GM19099 (cell line): ENCODE measurements around the gene RNF217.

Experiments
- POLR2A ChIP-seq: IDR thresholded peaks from 3 replicates; pipeline ENCODE4 v1.6.1; 2011; ENCODE audit warnings: low read depth; ENCODE audit not compliant: insufficient read length; ENCODE audit errors: extremely low read depth

RNF217 gene

DNA sequence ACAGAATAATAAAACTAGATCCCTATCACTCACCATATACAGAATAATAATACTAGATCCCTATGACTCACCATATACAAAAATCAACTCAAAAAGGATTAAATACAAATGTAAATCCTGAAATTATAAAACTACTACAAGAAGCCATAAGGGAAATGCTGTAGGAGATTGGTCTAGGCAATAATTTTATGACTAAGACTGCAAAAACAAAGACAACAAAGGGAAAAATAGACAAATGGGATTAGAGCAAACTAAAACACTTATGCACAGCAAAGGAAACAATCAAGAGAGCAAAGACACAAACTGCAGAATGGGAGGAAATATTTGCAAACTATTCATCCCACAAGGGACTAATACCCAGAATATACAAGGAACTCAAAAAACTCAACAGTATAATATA lies 4.1 kb upstream of the RNF217 start:
- no peak for TF ChIP-seq POLR2A

DNA sequence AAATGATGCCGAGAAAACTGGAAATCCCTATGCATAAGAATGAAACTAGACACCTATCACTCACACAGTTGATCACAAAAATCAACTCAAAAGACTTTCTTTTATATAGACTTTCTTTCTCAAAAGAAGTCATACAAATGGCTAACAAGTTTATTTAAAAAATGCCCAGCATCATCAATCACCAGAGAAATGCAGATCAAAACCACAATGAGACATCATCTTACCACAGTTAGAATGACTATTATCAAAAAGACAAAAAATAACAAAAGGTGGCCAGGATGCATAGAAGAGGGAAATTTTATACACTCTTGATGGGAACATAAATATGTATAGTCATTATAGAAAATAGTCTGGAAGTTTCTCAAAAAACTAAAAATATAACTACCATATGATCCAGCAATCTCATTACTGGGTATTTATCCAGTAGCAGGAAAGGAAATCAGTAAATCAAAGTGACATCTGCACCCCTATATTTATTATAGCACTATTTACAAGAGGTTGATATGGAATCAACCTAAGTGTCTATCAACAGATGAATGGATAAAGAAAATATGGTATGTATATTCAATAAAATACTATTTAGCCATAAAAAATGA lies 3.4 kb upstream of the RNF217 start:
- no peak for TF ChIP-seq POLR2A

DNA sequence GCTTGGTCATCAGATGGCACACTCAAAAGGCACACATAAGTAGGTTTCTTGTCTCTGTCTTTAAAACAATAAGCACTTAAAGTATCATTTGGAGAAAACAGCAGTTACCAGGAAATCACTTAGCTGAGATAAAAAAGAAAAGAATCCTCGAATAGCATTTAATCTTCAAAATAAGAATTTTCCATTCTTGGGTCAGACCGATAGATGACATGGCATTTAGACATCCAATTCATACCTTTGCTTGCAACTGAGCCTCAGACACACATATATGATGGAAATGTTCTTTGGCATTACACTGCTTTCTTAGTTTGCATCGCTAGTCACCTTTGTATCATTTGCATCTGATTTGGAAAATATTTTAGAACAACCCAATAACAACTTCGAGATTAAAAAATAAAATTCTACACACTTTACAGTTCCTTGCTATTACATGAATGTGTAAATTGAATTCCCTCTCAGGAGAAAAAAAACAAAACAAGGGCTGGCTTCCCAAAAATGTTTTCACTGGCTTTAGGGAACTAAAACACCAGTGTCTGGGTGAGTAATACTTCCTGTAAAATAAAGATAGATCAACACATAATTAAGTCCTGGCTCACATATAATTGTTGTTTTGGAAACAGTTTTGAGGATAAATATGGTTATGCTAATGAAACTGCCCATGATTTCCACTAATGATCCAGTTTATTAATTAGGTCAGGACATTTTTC lies 1.3 kb upstream of the RNF217 start:
- no peak for TF ChIP-seq POLR2A

DNA sequence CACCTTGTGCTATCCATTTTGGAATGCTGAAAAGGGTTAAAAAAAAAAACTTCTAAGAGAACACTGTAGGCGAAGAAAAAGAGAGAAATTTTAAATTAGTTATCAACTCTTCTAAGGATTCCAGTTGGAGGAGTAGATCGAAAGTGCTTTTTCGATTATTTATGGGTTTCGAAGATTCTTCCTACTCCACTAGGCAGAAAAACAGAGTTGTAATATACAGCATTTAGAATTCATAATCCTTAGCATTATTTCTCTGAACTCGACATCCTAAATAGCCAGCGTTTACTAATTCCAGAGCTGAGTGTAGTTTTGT lies 817 bp upstream of the RNF217 start:
- no peak for TF ChIP-seq POLR2A

DNA sequence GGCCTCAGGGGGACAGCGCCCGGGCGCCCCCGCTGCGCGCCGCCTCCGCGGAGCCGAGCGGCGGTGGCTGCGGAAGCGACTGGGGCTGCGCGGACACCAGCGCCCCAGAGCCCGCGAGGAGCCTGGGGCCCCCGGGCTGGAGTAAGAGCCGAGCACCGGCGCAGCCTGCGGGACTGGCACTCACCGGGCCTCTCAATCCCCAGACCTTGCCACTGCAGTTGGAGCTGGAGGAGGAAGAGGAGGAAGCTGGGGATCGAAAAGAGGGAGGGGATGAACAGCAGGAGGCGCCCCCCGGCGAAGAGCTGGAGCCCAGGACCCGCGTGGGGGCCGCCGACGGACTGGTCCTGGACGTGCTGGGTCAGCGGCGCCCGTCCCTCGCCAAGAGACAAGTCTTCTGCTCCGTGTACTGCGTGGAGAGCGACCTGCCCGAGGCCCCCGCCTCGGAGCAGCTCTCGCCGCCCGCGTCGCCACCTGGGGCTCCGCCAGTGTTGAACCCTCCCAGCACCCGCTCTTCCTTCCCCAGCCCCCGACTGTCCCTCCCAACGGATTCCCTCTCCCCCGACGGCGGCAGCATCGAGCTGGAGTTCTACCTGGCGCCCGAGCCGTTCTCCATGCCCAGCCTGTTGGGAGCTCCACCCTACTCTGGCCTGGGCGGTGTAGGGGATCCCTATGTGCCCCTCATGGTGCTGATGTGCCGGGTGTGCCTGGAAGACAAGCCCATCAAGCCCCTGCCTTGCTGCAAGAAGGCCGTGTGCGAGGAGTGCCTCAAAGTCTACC lies 590 bp downstream of the RNF217 start:
- TF ChIP-seq POLR2A = no peak

DNA sequence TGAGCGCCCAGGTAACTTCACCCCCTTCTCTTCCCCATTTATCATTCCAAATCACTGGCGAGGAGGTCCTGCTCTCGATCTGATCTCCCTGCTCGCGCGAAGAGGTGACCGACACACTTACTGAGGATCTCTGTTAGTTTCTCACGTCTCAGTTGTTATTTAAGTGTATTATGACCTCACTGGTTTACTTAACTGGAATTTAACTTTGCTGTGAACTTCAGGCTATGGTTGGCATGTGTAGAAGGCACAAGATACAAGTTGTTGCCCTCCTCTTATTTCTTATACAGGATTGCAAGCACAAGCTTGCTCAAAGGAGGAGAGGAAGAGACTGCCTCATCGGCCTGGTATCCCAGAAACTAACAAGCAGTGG lies 1.2 kb downstream of the RNF217 start:
- TF ChIP-seq POLR2A = no peak

DNA sequence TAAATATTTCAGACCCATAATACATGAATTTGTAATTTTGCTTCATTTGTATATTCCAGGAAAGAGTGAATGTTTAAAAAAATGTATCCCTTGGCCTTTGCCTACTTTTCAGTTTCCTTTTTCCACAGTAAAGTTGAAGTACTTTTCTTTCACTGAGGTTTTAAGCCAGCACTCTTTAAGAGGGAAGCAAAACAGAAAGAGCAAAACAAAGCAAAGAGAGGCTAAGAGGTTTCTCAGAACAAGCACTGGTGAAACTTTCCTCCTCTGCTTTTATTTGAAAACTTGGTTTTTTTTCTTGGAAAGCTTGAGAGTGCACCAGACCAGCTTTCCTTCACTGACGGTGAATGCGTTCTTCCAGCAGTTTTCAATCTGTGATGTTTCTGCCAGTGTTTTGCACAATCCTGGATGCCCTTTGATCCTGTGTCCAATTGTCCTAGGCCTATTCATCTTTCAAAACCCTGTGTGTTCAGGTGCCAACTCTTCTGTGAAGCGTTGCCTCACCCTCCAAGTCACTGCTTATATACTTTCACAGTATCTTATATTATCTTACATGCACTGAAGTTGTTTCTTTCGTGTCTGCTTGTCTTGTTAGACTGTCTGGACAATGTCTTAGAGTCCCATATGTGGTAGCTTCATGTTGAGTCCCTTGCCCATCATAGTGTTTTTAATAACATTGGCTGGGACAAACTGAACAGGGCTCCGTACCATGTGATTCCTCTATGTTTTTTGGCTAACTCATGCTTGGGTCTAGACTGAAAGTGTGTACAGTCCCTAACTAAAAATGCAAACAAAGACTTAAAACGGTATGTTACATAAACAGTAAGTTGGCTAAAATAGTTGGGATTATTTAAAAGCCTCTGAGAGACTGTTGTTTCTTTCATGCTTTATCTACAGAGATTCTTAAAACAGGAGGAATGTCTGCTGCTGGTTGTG lies 1.9 kb downstream of the RNF217 start:
- no peak for TF ChIP-seq POLR2A

DNA sequence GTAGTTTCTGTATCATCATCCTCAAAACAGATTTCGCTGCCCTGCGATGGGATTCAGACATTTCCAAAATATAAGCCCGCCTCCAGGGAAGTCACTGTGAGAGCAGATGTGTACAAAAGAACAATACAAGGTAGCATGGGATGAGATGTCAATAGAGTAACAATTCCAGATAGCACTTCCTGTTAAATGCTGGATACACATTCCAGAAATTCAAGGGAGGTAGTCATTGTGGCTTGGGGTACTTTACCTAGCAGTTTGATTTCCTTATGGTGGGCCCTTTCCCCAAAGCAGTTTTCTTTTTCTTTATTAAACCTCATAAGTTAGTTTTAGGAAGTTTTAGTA lies 2.5 kb downstream of the RNF217 start:
- TF ChIP-seq POLR2A = no peak

DNA sequence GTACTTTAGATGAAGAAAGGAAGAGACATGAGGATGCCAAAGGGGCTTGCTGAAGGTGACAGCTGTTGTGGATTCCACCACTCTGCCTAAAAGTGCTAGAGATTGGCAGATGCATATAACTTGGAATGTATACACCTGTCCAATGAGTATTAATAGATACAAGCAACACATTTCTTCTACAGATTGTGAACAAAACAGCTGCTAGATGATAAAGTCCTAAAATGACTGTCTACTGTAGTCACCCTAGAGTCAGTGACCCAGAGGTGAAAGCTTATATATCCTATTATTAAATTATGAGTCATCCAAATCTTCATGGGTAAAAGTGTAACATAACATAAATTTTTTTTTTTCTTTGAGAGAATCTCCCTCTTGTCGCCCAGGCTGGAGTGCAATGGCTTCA lies 5.2 kb downstream of the RNF217 start:
- TF ChIP-seq POLR2A = no peak

DNA sequence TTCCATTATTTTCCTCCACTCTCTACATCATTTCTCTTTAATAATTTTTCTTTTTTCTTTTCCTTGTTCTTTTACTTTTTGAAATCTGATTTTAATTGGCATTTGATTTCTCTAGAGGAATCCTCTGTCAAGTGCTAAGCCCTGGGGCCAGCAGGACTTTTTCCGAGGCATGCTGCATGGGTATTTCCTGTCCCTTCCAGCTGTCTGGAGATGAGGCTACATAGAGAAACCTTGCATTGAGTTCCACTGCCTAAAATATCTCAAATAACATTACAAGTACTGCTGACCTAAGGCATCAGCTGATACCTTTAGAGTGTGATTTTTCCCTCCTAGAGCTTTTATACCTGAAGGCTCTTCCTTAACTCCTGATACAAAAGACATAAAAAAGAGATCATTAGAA lies 6.2 kb downstream of the RNF217 start:
- TF ChIP-seq POLR2A = no peak

DNA sequence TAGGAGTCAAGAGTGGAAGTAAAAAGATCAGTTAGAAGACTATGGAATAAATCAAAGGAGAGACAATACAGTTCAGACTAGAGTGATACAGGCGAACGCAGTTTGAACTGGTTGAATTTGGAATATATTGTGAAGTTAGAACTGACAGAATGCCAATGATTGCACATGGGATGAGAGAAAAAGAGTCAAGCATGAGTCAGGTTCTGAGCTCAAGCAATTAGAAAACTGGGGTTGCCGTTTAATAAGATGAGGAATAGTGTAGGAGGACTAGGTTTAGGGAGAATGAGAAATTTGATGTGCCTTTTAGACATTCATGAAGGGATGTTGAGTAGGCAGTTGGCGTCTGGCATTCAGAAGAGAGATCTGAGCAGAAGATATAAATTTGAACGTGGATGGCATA lies 8.0 kb downstream of the RNF217 start:
- no peak for TF ChIP-seq POLR2A

DNA sequence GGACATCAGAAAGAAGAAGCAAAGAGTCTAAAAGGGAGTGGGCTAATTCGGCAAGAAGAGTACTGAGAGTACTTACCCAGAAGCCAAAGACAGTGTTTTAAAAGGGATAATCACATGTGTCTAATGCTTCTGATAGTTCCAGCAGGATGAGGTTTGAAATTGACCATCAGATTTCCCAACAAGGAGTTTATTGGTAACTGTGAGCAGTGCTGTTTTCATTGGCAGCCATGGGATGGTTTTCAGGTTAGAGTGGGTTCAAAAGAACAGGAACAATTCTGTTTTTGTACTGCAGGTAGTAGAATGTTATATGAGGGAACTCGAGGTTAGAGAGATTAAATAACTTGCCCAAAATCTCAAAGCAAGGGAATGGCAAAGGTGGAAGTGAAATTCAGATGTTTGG lies 8.5 kb downstream of the RNF217 start:
- no peak for TF ChIP-seq POLR2A

DNA sequence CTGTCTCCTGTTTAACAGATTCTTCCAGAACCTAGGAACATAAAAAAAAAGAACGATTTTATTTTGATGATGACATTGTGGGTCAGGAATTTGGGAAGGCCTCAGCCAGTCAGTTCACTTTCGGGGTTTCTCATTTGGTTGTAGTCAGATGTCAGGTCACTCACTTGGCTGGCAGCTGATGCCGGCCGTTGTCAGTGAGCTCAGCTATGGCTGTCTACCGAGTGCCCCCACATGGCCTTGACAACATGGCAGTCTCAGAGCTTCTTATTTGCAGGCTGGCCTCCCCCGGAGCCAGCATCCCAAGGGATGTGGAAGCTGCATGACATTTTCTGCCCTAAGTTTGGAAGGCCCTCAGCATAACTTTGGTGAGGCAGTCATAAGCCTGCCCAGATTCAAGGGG lies 11.5 kb downstream of the RNF217 start:
- TF ChIP-seq POLR2A = no peak

DNA sequence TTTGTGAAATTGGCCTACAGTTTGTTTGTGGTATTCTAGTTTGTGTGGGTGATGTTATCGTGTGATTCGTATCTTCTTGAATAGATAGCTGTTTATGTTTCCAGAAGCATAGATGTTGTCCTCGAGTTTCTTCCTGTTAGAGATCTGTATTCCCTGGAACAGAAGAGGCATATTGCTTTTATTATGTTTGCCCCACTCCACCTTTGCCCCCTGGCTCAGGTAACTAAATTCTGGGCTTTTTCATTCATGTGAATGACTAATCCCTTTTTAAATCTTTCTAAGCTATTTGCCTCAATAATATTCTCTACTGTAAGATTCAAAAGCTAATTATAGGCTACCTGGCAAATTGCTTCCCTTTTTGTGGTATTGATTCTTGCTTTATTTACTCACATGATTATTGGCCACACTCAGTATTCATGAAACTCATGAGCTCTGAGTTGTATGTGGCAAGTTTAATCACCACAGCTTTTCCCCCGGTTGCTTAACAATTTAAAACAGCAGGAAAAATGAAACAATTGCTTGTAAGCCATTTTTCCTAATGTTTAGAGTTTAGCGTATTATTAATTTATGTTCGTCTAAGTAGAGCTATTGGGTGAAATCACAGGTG lies 12.6 kb downstream of the RNF217 start:
- TF ChIP-seq POLR2A = no peak
